ENCODE results near the gene FER. TPM values are rescaled to one million over a fixed set of nuclear protein-coding genes. Genes with fewer than 3 reads are reported as not detected.
A peak's percentile ranks its signal among the peaks of the same experiment; 100 is the strongest.
"Not testable (repeated sequence)": the region's sequence is repeated elsewhere in the genome, so short reads cannot be mapped to it uniquely, and the experiment has no call there.

Gene FER
- total and polyA plus RNA-seq, 2 experiments from 2014 or later: 25.9 to 30.7 TPM

DNA sequence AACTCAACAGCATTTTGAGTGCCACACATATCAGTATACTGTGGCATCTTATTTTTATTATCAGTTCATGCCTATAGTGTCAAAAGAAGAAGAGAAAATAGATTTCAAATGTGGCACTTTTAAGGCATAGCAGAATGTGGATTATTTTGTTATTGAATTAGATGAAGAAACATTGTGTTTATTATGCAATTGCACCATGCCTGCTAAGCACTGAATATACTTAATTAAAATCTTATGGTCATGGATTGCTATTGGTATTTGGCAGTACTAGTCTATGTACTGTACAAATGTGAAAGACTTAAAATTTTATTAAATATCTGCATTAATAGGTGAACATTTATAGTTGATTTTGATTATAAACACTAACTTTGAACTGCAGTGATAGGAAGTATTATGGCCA lies 128.8 kb downstream of the FER start:
- H3K36me3 ChIP-seq: peaks cover 3% of the 10 kb centered on the region
- H3K4me1 ChIP-seq (ENCODE audit: low read depth): no peaks in the 10 kb centered on the region
- TF ChIP-seq, protein P1, sequence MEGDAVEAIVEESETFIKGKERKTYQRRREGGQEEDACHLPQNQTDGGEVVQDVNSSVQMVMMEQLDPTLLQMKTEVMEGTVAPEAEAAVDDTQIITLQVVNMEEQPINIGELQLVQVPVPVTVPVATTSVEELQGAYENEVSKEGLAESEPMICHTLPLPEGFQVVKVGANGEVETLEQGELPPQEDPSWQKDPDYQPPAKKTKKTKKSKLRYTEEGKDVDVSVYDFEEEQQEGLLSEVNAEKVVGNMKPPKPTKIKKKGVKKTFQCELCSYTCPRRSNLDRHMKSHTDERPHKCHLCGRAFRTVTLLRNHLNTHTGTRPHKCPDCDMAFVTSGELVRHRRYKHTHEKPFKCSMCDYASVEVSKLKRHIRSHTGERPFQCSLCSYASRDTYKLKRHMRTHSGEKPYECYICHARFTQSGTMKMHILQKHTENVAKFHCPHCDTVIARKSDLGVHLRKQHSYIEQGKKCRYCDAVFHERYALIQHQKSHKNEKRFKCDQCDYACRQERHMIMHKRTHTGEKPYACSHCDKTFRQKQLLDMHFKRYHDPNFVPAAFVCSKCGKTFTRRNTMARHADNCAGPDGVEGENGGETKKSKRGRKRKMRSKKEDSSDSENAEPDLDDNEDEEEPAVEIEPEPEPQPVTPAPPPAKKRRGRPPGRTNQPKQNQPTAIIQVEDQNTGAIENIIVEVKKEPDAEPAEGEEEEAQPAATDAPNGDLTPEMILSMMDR (IDR thresholded peaks at IDR 0.05; ENCODE audit: low read depth, low read length): no peak
- no peak for DNase-seq (ENCODE audit: low read depth in 1 of 2, low spot score in 1 of 2)
- no peak overlapping the region for H3K27ac ChIP-seq
- H3K4me3 ChIP-seq: no peak overlapping the region
- no peaks in the 10 kb centered on the region for H3K9me3 ChIP-seq (ENCODE audit: low read depth)
- no peaks in the 10 kb centered on the region for H3K27me3 ChIP-seq

DNA sequence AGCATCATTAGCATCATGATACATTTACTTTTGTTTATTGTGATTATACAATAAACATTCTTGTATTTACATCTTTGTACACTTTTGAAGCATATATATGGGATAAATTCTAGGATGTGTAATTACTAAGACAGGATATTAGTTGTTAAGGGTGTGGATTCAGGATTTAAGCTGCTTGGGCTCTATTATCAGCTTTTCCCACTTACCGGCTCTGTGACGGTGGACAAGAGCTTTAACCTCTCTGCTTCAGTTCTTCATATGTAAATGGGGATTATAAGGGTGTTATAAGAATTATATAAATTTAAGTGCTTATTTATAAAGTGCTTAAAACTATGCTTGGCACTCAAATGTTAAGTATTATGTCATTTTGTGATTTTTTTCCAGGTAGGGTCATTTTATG lies 131.1 kb downstream of the FER start:
- DNase-seq (ENCODE audit: low read depth in 1 of 2, low spot score in 1 of 2): no peak
- Histone ChIP-seq H3K4me1 (ENCODE audit: low read depth) (peaks cover 8% of the 10 kb centered on the region), H3K27me3 (no peaks in the 10 kb centered on the region), H3K27ac (no peak overlapping the region), H3K9me3 (ENCODE audit: low read depth) (no peaks in the 10 kb centered on the region), H3K36me3 (no peaks in the 10 kb centered on the region), H3K4me3 (no peak overlapping the region)
- TF ChIP-seq, protein P1 (IDR thresholded peaks at IDR 0.05; ENCODE audit: low read depth, low read length): no peak

DNA sequence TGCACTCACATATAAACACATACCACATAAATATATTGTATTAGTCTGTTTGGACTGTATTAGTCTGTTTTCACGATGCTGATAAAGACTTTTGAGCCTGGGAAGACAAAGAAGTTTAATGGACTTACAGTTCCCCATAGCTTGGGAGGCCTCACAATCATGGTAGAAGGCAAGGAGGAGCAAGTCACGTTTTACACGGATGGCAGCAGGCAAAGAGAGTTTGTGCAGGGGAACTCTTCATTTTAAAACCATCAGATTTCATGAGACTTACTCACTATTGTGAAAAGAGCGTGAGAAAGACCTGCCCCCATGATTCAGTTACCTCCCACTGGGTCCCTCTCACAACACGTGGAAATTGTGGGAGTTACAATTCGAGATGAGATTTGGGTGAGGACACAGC lies 133.4 kb downstream of the FER start:
- TF ChIP-seq, protein P1 (IDR thresholded peaks at IDR 0.05; ENCODE audit: low read depth, low read length): no peak
- DNase-seq (ENCODE audit: low read depth in 1 of 2, low spot score in 1 of 2): no peak
- Histone ChIP-seq H3K36me3 (no peaks in the 10 kb centered on the region), H3K9me3 (ENCODE audit: low read depth) (no peaks in the 10 kb centered on the region), H3K4me1 (ENCODE audit: low read depth) (peaks cover 12% of the 10 kb centered on the region), H3K4me3 (no peak overlapping the region), H3K27me3 (no peaks in the 10 kb centered on the region), H3K27ac (no peak overlapping the region)

DNA sequence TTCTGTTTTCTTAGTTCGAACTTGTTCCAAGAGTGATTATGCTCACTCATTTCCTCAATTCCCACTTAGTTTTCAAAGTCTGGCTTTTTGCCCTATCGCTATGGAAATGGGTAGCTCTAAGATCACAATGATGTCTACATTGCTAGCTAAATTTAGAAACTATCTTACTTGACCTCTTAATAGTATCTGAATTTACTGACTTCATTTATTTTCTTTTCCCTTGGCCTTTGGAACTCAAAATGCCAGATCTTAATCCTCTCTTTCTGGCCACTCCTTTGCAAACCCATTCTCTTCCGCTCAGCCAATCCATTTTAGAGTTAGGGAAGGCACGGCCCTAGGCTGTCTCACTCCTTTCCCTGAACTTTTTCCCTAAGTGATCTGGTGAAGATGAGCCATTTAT lies 137.0 kb downstream of the FER start:
- TF ChIP-seq, protein P1 (IDR thresholded peaks at IDR 0.05; ENCODE audit: low read depth, low read length): no peak
- Histone ChIP-seq H3K9me3 (ENCODE audit: low read depth) (no peaks in the 10 kb centered on the region), H3K4me3 (no peak overlapping the region), H3K36me3 (no peaks in the 10 kb centered on the region), H3K27ac (no peak overlapping the region), H3K27me3 (no peaks in the 10 kb centered on the region), H3K4me1 (ENCODE audit: low read depth) (peaks cover 12% of the 10 kb centered on the region)
- peak in 1 of 2 donors; percentile 84 for DNase-seq (ENCODE audit: low read depth in 1 of 2, low spot score in 1 of 2)

DNA sequence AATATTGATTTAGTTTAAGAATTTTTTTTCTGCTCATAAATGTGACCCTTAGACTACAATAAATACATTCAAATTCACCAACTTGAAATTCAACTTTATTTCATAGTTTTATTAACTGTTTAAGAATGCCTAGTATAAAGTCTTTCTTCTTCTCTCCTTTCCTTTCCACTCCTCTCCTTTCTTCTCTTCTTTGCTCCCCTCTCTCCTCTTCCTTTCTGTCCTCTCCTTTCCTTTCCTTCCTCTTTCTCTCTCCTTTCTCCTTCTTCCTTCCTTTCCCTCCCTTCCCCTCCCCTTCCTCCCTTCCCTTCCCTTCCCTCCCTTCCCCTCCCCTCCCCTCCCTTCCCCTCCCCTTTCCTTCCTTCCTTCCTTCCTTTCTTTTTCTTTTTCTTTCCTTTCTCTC lies 150.6 kb downstream of the FER start:
- Histone ChIP-seq H3K27ac (no peak overlapping the region), H3K9me3 (ENCODE audit: low read depth) (no peaks in the 10 kb centered on the region), H3K36me3 (peaks cover 7% of the 10 kb centered on the region), H3K27me3 (no peaks in the 10 kb centered on the region), H3K4me3 (no peak overlapping the region), H3K4me1 (ENCODE audit: low read depth) (no peaks in the 10 kb centered on the region)
- no peak for DNase-seq (ENCODE audit: low read depth in 1 of 2, low spot score in 1 of 2)
- TF ChIP-seq, protein P1 (IDR thresholded peaks at IDR 0.05; ENCODE audit: low read depth, low read length): no peak

DNA sequence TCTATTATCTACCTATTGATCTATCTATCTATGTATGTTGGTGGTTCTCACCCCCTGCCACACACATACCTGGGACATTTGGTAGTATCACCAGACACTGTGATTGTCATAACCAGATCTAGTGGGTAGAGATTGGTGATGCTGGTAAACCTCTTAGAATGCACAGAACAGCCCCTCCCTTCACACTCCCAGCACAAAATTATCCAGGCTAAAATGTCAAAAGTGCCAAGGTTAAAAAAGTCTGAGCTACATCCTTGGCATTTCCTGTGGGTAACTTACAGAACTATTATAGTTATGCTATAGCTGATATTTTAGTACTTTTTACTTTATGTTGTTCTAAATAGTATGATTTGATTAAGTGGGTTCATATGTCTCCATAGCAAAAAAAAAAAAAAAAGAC lies 151.0 kb downstream of the FER start:
- H3K36me3 ChIP-seq: peaks cover 7% of the 10 kb centered on the region
- H3K27me3 ChIP-seq: no peaks in the 10 kb centered on the region
- no peak overlapping the region for H3K27ac ChIP-seq
- no peak overlapping the region for H3K4me3 ChIP-seq
- H3K4me1 ChIP-seq (ENCODE audit: low read depth): no peaks in the 10 kb centered on the region
- DNase-seq (ENCODE audit: low read depth in 1 of 2, low spot score in 1 of 2): no peak
- TF ChIP-seq, protein P1 (IDR thresholded peaks at IDR 0.05; ENCODE audit: low read depth, low read length): no peak
- no peaks in the 10 kb centered on the region for H3K9me3 ChIP-seq (ENCODE audit: low read depth)

DNA sequence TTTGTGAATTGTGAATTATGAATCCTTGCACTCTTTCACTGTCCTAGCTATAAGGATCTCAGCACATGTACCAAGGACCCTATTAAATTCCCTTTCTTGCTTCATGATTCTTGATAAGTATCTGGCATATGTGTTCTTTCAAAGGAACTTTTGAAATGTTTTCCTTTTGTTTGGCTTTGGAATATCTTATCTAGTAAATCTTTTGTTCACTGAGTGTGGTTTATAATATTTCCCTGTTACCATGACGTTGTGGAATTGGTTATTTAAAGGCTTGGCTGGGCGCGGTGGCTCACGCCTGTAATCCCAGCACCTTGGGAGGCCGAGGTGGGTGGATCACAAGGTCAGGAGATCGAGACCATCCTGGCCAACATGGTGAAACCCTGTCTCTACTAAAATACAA lies 151.5 kb downstream of the FER start:
- not testable (repeated sequence) for H3K9me3 ChIP-seq (ENCODE audit: low read depth); H3K4me1 ChIP-seq (ENCODE audit: low read depth); H3K36me3 ChIP-seq; H3K27me3 ChIP-seq; H3K27ac ChIP-seq; H3K4me3 ChIP-seq
- peak in 1 of 2 donors; percentile 26 for DNase-seq (ENCODE audit: low read depth in 1 of 2, low spot score in 1 of 2)
